ENCODE results near the gene OXSR1.
"Not testable (repeated sequence)": the region's sequence is repeated elsewhere in the genome, so short reads cannot be mapped to it uniquely, and the experiment has no call there.

OXSR1 gene

GRCh38 chr3:38169027-38169317, 3.6 kb downstream of the OXSR1 start:
- DNase-seq, result no peak

- DNase-seq, result no peak
These were observed 5.4 kb downstream of the OXSR1 start for GRCh38 chr3:38170722-38171121.

- DNase-seq, result no peak
These were observed 6.3 kb downstream of the OXSR1 start for GRCh38 chr3:38171622-38172021.

- no peak for DNase-seq
These were observed 8.6 kb downstream of the OXSR1 start for GRCh38 chr3:38173834-38174418.

- DNase-seq, result no peak
These were observed 11.8 kb downstream of the OXSR1 start for GRCh38 chr3:38177181-38177580.

GRCh38 chr3:38186781-38187180, 21.4 kb downstream of the OXSR1 start:
- DNase-seq, result no peak

- DNase-seq, result no peak
These were observed 25.1 kb downstream of the OXSR1 start for GRCh38 chr3:38190481-38190881.

GRCh38 chr3:38202931-38203330, 37.6 kb downstream of the OXSR1 start:
- not testable (repeated sequence) for DNase-seq

GRCh38 chr3:38203690-38204089, 38.4 kb downstream of the OXSR1 start:
- DNase-seq, result no peak

GRCh38 chr3:38204599-38205471, 39.5 kb downstream of the OXSR1 start:
- DNase-seq, result no peak

GRCh38 chr3:38205472-38205805, 40.1 kb downstream of the OXSR1 start:
- DNase-seq, result no peak

- DNase-seq, result no peak
These were observed 42.1 kb downstream of the OXSR1 start for GRCh38 chr3:38207254-38208003.

GRCh38 chr3:38210141-38210757, 44.9 kb downstream of the OXSR1 start:
- DNase-seq, result no peak

GRCh38 chr3:38212141-38212540, 46.8 kb downstream of the OXSR1 start:
- DNase-seq, result no peak

- DNase-seq, result no peak
These were observed 49.2 kb downstream of the OXSR1 start for GRCh38 chr3:38214560-38214959.

- DNase-seq, result no peak
These were observed 54.4 kb downstream of the OXSR1 start for GRCh38 chr3:38219609-38220197.

GRCh38 chr3:38221005-38221404, 55.7 kb downstream of the OXSR1 start:
- no peak for DNase-seq

GRCh38 chr3:38222032-38222634, 56.8 kb downstream of the OXSR1 start:
- DNase-seq, result no peak

GRCh38 chr3:38224357-38224756, 59.0 kb downstream of the OXSR1 start:
- DNase-seq, result no peak

- DNase-seq, result no peak
These were observed 60.9 kb downstream of the OXSR1 start for GRCh38 chr3:38226273-38226672.

- no peak for DNase-seq
These were observed 62.7 kb downstream of the OXSR1 start for GRCh38 chr3:38227989-38228388.

GRCh38 chr3:38229036-38229435, 63.7 kb downstream of the OXSR1 start:
- DNase-seq, result no peak

GRCh38 chr3:38232701-38233100, 67.4 kb downstream of the OXSR1 start:
- DNase-seq, result no peak
